GM12864 (cell line): ENCODE measurements around the gene SGCD.

ENCODE experiments used
- DNase-seq: peaks from one replicate; pipeline ENCODE4 v3.0.0-alpha.2; 2011; ENCODE audit warnings: low read depth
- H3K4me3 ChIP-seq: 2 replicates; pipeline ENCODE4 v1.5.1; 2011; ENCODE audit warnings: mild to moderate bottlenecking, low read depth, low read length, control low read depth
- CTCF ChIP-seq: IDR thresholded peaks from 2 replicates; pipeline ENCODE4 v1.5.1; 2011; ENCODE audit warnings: low read depth, mild to moderate bottlenecking, moderate library complexity, low read length, control low read depth, inconsistent platforms; ENCODE audit errors: missing control alignments

The SGCD gene

GRCh38 chr5:156322666-156323065 is 4.3 kb upstream of the SGCD start:
- no peak overlapping the region for H3K4me3 ChIP-seq
- TF ChIP-seq CTCF, result no peak
- no peak for DNase-seq

DNA sequence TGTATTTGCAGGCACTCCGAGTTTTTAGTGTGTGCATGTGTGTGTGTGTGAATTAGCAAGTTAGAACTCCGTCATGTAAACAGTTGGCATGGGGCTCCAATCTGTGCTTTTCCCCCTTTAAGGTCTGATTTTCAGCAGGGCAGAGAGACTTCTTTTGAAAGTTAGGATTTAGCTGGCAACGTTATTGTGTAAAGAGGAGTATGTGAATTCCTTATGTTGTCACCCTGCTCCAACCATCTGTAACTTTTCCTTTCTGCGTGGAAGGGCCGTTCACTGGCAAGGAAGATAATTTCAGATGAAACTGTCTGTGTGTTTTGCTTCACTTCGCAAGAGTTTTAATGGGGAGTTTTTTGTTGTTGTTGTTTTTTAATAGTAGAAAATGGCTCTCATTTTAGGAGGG is 332 bp downstream of the SGCD start:
- no peak overlapping the region for H3K4me3 ChIP-seq
- DNase-seq, result no peak
- TF ChIP-seq CTCF, result no peak

DNA sequence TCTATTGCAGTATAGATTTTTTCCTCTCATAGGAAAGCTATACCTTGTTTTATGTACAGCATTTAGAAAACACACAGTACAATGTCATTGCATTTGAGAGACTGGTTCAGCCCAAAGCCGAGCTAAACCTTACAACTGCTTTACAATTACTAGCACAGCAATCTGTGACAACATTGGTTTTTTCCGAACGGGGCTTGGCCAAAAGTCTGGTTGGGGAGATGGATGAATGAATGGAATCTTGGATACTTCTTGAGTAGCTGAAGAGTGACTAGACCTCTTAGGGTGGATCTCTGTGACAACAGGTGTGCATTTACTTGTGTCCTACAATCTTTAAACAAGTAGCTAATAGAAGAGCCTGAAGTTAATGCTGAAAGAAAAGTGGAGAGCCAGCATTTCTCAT is 1.2 kb downstream of the SGCD start:
- H3K4me3 ChIP-seq, result no peak overlapping the region
- no peak for DNase-seq
- no peak for TF ChIP-seq CTCF

DNA sequence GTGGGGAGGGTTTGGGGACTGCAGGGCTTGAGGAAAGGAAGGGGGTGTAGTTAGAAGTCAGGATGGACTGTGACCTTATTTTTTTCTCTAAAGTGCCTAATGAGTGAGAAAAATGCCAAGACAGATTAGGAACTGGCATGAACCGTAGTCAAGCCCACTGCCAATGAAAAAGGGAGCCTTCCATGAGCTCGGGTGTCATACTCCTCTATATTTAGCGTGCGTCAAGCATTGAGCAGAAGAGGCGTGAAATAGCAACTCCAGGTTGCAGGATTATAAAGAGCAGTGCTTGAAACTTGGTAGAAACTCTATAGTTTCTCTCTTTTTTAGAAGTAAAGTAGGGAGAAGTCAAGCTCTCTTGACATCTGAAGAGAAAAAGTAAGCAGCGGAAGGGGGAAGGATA is 1.8 kb downstream of the SGCD start:
- no peak for TF ChIP-seq CTCF
- no peak overlapping the region for H3K4me3 ChIP-seq
- DNase-seq, result no peak

- DNase-seq, result no peak
- TF ChIP-seq CTCF, result no peak
- H3K4me3 ChIP-seq, result no peak overlapping the region
Observed at GRCh38 chr5:156329171-156329611, 2.2 kb downstream of the SGCD start.

DNA sequence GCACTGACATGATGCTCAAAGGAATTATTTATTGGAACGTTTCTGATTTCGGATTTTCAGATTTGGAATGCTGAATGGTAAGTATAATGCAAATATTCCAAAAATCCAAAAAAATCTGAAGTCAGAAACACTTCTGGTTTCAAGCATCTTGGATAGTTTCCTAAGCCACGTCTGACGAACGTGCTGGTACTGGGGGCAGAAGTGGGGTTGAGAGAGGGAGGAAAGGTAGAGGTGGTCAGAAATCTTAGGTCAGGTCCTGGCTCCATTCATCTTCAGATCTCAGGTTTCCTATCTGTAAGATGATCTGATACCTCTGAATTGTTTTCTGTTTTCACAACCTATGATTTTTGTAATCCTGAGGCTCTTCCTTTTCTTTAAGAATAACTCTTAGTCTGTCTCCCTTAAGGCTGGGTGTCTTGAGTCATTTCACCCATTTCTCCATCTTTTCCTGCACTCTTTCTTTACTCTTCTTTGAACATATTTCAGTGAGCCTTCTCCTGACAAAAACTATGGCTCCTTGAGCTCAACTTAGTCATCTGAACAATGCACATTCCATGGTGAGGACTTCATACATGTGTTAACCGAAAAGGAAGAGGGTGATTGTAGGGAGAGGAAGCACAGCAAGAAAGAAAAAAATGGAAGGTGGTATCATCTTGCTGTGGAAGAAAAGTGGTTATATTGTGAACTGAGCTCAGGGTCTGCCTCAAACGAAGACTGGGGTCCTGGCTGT is 3.3 kb downstream of the SGCD start:
- no peak overlapping the region for H3K4me3 ChIP-seq
- DNase-seq, result no peak
- TF ChIP-seq CTCF, result no peak

GRCh38 chr5:156331181-156331580 is 4.2 kb downstream of the SGCD start:
- no peak for TF ChIP-seq CTCF
- no peak for DNase-seq
- H3K4me3 ChIP-seq, result no peak overlapping the region
